Activated CD4-positive, alpha-beta T cell treated with anti-CD3 and anti-CD28 coated beads for 24 hours (primary cell): Measurements from ENCODE around the gene GOLGA8A.
"Not testable (repeated sequence)": the region's sequence is repeated elsewhere in the genome, so short reads cannot be mapped to it uniquely, and the experiment has no call there.

Experiments used
- DNase-seq, 2 donors: peaks; one replicate each; pipeline ENCODE4 v3.0.0-alpha.2; 2020; ENCODE audit warnings: low read depth in 2 of 2

Gene GOLGA8A

DNA sequence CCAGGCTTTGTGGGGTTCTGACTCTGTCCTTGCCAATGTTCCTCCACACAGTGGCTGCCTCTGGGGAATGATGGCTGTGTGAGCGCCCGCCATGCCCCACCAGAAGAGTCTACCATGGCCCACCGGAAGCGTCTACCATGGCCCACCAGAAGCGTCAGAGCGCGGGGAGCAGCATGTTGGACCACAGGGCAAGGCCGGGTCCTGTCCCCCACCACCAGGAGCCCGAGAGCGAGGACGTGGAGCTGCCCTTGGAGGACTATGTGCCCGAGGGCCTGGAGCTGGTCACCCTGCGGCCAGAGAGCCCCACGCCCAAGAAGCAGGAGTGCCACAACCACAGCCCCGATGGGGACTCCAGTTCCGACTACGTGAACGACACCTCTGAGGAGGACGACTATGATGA lies 28.1 kb downstream of the GOLGA8A start:
- DNase-seq: not testable (repeated sequence)

- DNase-seq: not testable (repeated sequence)
These were observed 28.6 kb downstream of the GOLGA8A start for GRCh38 chr15:34408973-34409372.

DNA sequence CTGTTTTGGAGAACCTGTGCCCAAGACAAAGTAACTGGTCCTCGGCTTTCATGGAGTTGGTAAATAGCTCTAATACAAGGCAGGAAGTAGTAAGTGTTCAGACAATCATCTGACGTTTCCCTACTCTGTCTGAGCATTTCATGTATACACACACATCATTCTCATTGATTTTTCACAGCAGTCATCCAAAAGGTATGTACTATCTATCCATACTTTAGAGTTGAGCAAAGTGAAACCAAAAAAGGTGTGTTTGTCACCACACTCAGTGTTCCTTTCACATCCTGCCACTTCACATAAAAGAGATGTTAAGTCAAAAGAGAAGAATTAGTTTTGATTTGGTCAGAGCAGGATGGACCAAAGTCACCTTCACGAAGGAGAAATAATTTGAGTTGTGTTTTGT lies 33.7 kb downstream of the GOLGA8A start:
- not testable (repeated sequence) for DNase-seq

DNA sequence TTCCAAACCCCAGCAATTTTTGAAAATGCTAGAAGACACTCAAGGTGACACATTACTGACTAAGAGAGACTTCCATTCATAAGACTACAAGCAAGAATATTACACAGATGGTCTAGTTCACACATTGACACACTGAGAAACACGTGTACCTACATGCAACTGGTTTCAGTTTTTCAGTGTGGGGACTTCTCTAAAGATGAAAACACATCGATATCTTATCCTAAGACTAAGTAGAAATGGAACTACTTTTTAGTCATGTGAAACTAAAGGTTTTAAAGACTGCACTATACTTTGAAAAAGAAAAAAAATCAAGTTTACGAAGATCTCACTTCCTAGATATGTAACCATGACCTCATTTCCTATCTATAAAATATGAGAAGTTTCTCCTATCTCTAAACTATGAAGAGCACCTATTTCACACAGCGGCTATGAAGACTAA lies 34.4 kb downstream of the GOLGA8A start:
- not testable (repeated sequence) for DNase-seq

- DNase-seq: not testable (repeated sequence)
These were observed 39.9 kb downstream of the GOLGA8A start for GRCh38 chr15:34397637-34398259.

- DNase-seq: not testable (repeated sequence)
These were observed 44.6 kb downstream of the GOLGA8A start for GRCh38 chr15:34392981-34393380.

- not testable (repeated sequence) for DNase-seq
These were observed 48.0 kb downstream of the GOLGA8A start for GRCh38 chr15:34389594-34390086.
